ENCODE data around the gene ZNRF4. TPM values are rescaled to one million over a fixed set of nuclear protein-coding genes. Genes with fewer than 3 reads are reported as not detected.

ZNRF4 gene
- total RNA-seq, 2 experiments from 2014 or later = not detected

Other genes with a start within 250 kb of the ZNRF4 start
- gene PTPRS, start 114.6 kb upstream of the ZNRF4 start, total RNA-seq = not detected
- gene TINCR, start 112.5 kb downstream of the ZNRF4 start, total RNA-seq = under 1 TPM; 0.38 to 0.53 TPM
- 10 to 100 TPM; 90.5 to 90.7 TPM for gene SAFB2, start 167.4 kb downstream of the ZNRF4 start, total RNA-seq
- 100 to 1,000 TPM; 124 to 126 TPM for gene SAFB, start 167.7 kb downstream of the ZNRF4 start, total RNA-seq
- 10 to 100 TPM; 38.7 to 39.5 TPM for gene MICOS13, start 225.1 kb downstream of the ZNRF4 start, total RNA-seq
- gene HSD11B1L, start 225.6 kb downstream of the ZNRF4 start, total RNA-seq = 1 to 10 TPM; 2.5 to 3.2 TPM
- gene RPL36, start 234.9 kb downstream of the ZNRF4 start, total RNA-seq = 1,000 to 10,000 TPM; 1,036 to 1,058 TPM